Esophagus muscularis mucosa (tissue), 4 donors: ENCODE measurements around the gene PRPF38A. TPM values are rescaled to one million over a fixed set of nuclear protein-coding genes. Genes with fewer than 3 reads are reported as not detected.
A peak's percentile ranks its signal among the peaks of the same experiment; 100 is the strongest.

Experiments used
- DNase-seq: peaks from one replicate; pipeline ENCODE4 v3.0.0-alpha.2; 2017; ENCODE audit errors: extremely low spot score
- H3K27ac ChIP-seq, 4 donors: fragments of 200-600 bp; sonication (generic); replicated peaks in 1 of 4; 1 replicate in 3 of 4; 2 replicates in 1 of 4; pipeline ENCODE4 v1.5.1; 2016 to 2019; ENCODE audit warnings: mild to moderate bottlenecking in 1 of 4
- H3K27me3 ChIP-seq, 4 donors: fragments of 200-600 bp; sonication (generic); one replicate each; pipeline versions ENCODE4 v1.5.1 to v1.6.0; 2016 to 2019
- H3K36me3 ChIP-seq, 4 donors: fragments of 200-600 bp; sonication (generic); one replicate each; pipeline ENCODE4 v1.5.1; 2016 to 2019
- H3K4me1 ChIP-seq, 4 donors: fragments of 200-600 bp; sonication (generic); one replicate each; pipeline ENCODE4 v1.5.1; 2016 to 2019
- H3K4me3 ChIP-seq, 4 donors: fragments of 200-600 bp; sonication (generic); 1 replicate in 2 of 4; 2 replicates in 2 of 4; pipeline ENCODE4 v1.5.1; 2016 to 2019; ENCODE audit warnings: mild to moderate bottlenecking in 4 of 4, moderate library complexity in 1 of 4
- H3K9me3 ChIP-seq, 4 donors: fragments of 200-600 bp; sonication (generic); 1 replicate in 3 of 4; 2 replicates in 1 of 4; pipeline ENCODE4 v1.5.1; 2016 to 2019
- CTCF ChIP-seq, 3 experiments: fragments of 200-600 bp in 2 of 3; fragments of 450-650 bp in 1 of 3; sonication (generic) in 2 of 3; IDR thresholded peaks; one replicate each; pipeline ENCODE4 v1.5.1; 2017 to 2019; ENCODE audit warnings: antibody characterized with exemption in 3 of 3, mild to moderate bottlenecking in 2 of 3, moderate library complexity in 1 of 3
- EP300 ChIP-seq: sonication (generic); formaldehyde crosslinking; IDR thresholded peaks from one replicate; pipeline ENCODE4 v1.6.1; 2017; ENCODE audit warnings: antibody characterized with exemption
- POLR2A ChIP-seq: fragments of 450-650 bp; IDR thresholded peaks from one replicate; pipeline ENCODE4 v1.6.1; 2017; ENCODE audit warnings: antibody characterized with exemption, moderate library complexity, mild to moderate bottlenecking, low read depth
- POLR2AphosphoS5 ChIP-seq, 2 donors: sonication (generic); formaldehyde crosslinking; IDR thresholded peaks; one replicate each; pipeline ENCODE4 v1.6.1; 2017; ENCODE audit warnings: antibody characterized with exemption in 2 of 2
- WGBS: methylation state at CpG from one replicate; pipeline ENCODE4 v1.1.5; 2018; 5-methylcytosine and 5-hydroxymethylcytosine counted together
- intact Hi-C: fragments of 100-400 bp; cut with DNase I; formaldehyde crosslinking; loops from one replicate; pipeline ENCODE4 v1.15.1; 2023
- total RNA-seq, 4 donors: library from RNA; depleted of rRNA; stranded (reverse); fragments of >200 nt; gene quantifications; one replicate each; pipeline versions ENCODE4 v1.1.0 to v1.2.1, GENCODE V29; 2016

Gene PRPF38A
- total RNA-seq, 4 donors from 2014 or later, result 10.9 to 21.7 (median 13.7) TPM

- Histone ChIP-seq H3K4me1 (peaks cover 5 to 10% (median 9%) of the 10 kb centered on the region in 4 donors), H3K36me3 (no peaks in the 10 kb centered on the region), H3K9me3 (no peaks in the 10 kb centered on the region), H3K4me3 (no peak overlapping the region), H3K27ac (no peak overlapping the region), H3K27me3 (no peaks in the 10 kb centered on the region)
- intact Hi-C loops, result loop anchor here (10.0 kb wide), 1 partner anchor 285 kb away; no protein-coding TSS in a partner anchor
- WGBS, result 89% methylated on average over 3 of the region's 3 CpGs
- no peak for DNase-seq
- TF ChIP-seq POLR2AphosphoS5 (IDR thresholded peaks at IDR 0.05) (no peak), POLR2A (no peak), CTCF (IDR thresholded peaks at IDR 0.05) (no peak), EP300 (no peak)
Measured at GRCh38 chr1:52399629-52400028, 4.8 kb upstream of the PRPF38A start.

DNA sequence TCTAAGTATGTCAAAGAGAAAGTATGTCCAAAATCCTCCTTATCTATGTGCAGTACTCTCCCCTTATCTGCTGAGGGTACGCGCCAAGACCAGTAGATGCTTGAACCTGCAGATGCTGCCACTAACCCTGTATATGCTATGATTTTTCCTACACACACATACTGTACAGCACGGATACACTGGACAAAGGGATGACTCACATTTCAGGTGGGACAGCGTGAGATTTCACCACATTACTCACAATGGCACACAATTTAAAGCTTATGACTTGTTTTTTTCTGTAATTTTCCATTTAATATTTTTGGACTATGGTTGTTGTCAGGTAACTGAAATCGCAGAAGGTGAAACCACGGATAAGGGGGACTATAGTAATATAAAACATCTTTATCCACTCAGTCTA, 4.3 kb upstream of the PRPF38A start:
- H3K4me1 ChIP-seq, result peaks cover 5 to 13% (median 10%) of the 10 kb centered on the region in 4 donors
- no peak for TF ChIP-seq POLR2AphosphoS5 (IDR thresholded peaks at IDR 0.05)
- TF ChIP-seq EP300, result no peak
- no peak for TF ChIP-seq POLR2A
- TF ChIP-seq CTCF (IDR thresholded peaks at IDR 0.05), result no peak
- WGBS, result 98% methylated on average over 6 of the region's 6 CpGs
- DNase-seq, result no peak
- intact Hi-C loops, result loop anchor here (10.0 kb wide), 1 partner anchor 285 kb away; no protein-coding TSS in a partner anchor
- no peak overlapping the region for H3K4me3 ChIP-seq
- H3K27me3 ChIP-seq, result no peaks in the 10 kb centered on the region
- no peak overlapping the region for H3K27ac ChIP-seq
- H3K9me3 ChIP-seq, result no peaks in the 10 kb centered on the region
- H3K36me3 ChIP-seq, result no peaks in the 10 kb centered on the region

- no peak for TF ChIP-seq CTCF (IDR thresholded peaks at IDR 0.05)
- TF ChIP-seq POLR2A, result no peak
- TF ChIP-seq EP300, result no peak
- no peak for TF ChIP-seq POLR2AphosphoS5 (IDR thresholded peaks at IDR 0.05)
- 59% methylated on average over 3 of the region's 3 CpGs for WGBS
- DNase-seq, result no peak
- no peaks in the 10 kb centered on the region for H3K9me3 ChIP-seq
- H3K27me3 ChIP-seq, result no peaks in the 10 kb centered on the region
- H3K27ac ChIP-seq, result no peak overlapping the region
- H3K4me3 ChIP-seq, result no peak overlapping the region
- peaks cover 16 to 30% (median 25%) of the 10 kb centered on the region in 4 donors for H3K4me1 ChIP-seq
- intact Hi-C loops, result loop anchor here (10.0 kb wide), 1 partner anchor 282 kb away; no protein-coding TSS in a partner anchor
- peaks cover 3 to 21% (median 15%) of the 10 kb centered on the region in 4 donors for H3K36me3 ChIP-seq
Measured at GRCh38 chr1:52402860-52403240, 1.6 kb upstream of the PRPF38A start.

- WGBS, result 1% methylated on average over 13 of the region's 16 CpGs
- Histone ChIP-seq H3K36me3 (peaks cover 10 to 29% (median 23%) of the 10 kb centered on the region in 4 donors), H3K4me1 (peaks cover 16 to 30% (median 25%) of the 10 kb centered on the region in 4 donors), H3K9me3 (no peaks in the 10 kb centered on the region), H3K27ac (peak overlapping the region; percentile 86 to 91 (median 90)), H3K27me3 (no peaks in the 10 kb centered on the region), H3K4me3 (peak overlapping the region; percentile 72 to 91 (median 83))
- intact Hi-C loops, result loop anchor here (2.0 to 10.0 kb wide), 2 partner anchors 37 to 281 kb away; partner anchors contain the start of gene CC2D1B
- TF ChIP-seq EP300 (no peak), POLR2A (no peak), CTCF (IDR thresholded peaks at IDR 0.05) (no peak), POLR2AphosphoS5 (IDR thresholded peaks at IDR 0.05) (no peak)
- DNase-seq, result no peak
Measured at GRCh38 chr1:52403566-52404115, 761 bp upstream of the PRPF38A start.
